ENCODE measurements around the gene NSMCE1. TPM values are rescaled to one million over a fixed set of nuclear protein-coding genes. Genes with fewer than 3 reads are reported as not detected.

NSMCE1 gene
- total and polyA plus RNA-seq, 2 of the 4 experiments (the other 2 are of a cell fraction), result 47.5 to 120 TPM

GRCh38 chr16:27232901-27233625 lies 35.5 kb downstream of the NSMCE1 start:
- no peak overlapping the region for H3K23ac ChIP-seq (ENCODE audit: low read depth, low read length)
- DNase-seq, result no peak
- no TSS peak for BruUV-seq (replicated peaks)
- peaks cover 5 to 35% of the 10 kb centered on the region in 2 experiments; a peak in 3 of 4 replicates for H3K79me1 ChIP-seq (ENCODE audit: low read depth in 1 of 2, low read length in 2 of 2)
- in situ Hi-C loops (cut with MboI; ENCODE audit: low sequenced_read_pairs), result loop anchor here (5.0 kb wide), 2 partner anchors 139 to 219 kb away; no protein-coding TSS in a partner anchor
- H2BK5ac ChIP-seq (ENCODE audit: low read depth, low read length, poor library complexity, severe bottlenecking), result no peak overlapping the region
- H3K18ac ChIP-seq (ENCODE audit: low read depth, low read length), result no peak overlapping the region
- no peak overlapping the region for H2BK15ac ChIP-seq (ENCODE audit: low read depth, low read length)
- TF ChIP-seq CHD1 (IDR thresholded peaks at IDR 0.05; ENCODE audit: low read depth, low read length) (no peak), CEBPB (IDR thresholded peaks at IDR 0.05; ENCODE audit: low read depth, low read length) (no peak), BHLHE40 (IDR thresholded peaks at IDR 0.05; ENCODE audit: low read depth, low read length) (no peak), POLR2A (IDR thresholded peaks at IDR 0.05; ENCODE audit: low read depth, low read length) (no peak), NFE2L2 (IDR thresholded peaks at IDR 0.05; ENCODE audit: low read depth, low read length) (no peak), RFX5 (IDR thresholded peaks at IDR 0.05; ENCODE audit: low read depth, low read length) (no peak), MAZ (IDR thresholded peaks at IDR 0.05; ENCODE audit: borderline replicate concordance, low read depth, low read length) (no peak), RCOR1 (IDR thresholded peaks at IDR 0.05; ENCODE audit: insufficient replicate concordance, low read length) (no peak), CTCF (conservative IDR thresholded peaks at IDR 0.05; ENCODE audit: low read depth, low read length) (no peak), USF2 (IDR thresholded peaks at IDR 0.05; ENCODE audit: low read depth, low read length) (no peak), SMC3 (IDR thresholded peaks at IDR 0.05; ENCODE audit: low read depth, low read length) (no peak), RAD21 (IDR thresholded peaks at IDR 0.05; ENCODE audit: low read length) (no peak)
- peaks cover 16% of the 10 kb centered on the region for H3K4me1 ChIP-seq (ENCODE audit: control insufficient read depth, insufficient read depth, low read length)
- intact Hi-C loops (cut with micrococcal nuclease), result no loop called here
- H3K4ac ChIP-seq (ENCODE audit: low read depth, low read length), result no peak overlapping the region; the same call in 1 of the 2 replicates
- H4K20me1 ChIP-seq (ENCODE audit: insufficient read depth, low read length), result no peaks in the 10 kb centered on the region
- H3K56ac ChIP-seq (ENCODE audit: extremely low read depth, insufficient read depth, low read length), result no peak overlapping the region
- H2AFZ ChIP-seq (replicated peaks; ENCODE audit: low read length, poor library complexity), result no peak overlapping the region
- no peak overlapping the region for H2BK20ac ChIP-seq (ENCODE audit: low read depth, low read length)
- no peak overlapping the region for H2AK9ac ChIP-seq (replicated peaks; ENCODE audit: low read depth, low read length, poor library complexity)
- H4K91ac ChIP-seq (ENCODE audit: insufficient read depth, low read depth, low read length), result no peak overlapping the region
- no peaks in the 10 kb centered on the region for H3K9me3 ChIP-seq (ENCODE audit: control insufficient read depth, insufficient read depth, low read length)
- no peak for ATAC-seq (ENCODE audit: low read depth)
- ChIA-PET POLR2A (ENCODE audit: unreplicated experiment) (no interaction called here), CTCF (interaction anchor here (0.9 kb wide), 1 partner anchor 115 kb away, joined by 3 read pairs; no protein-coding TSS in a partner anchor)
- H3K4me3 ChIP-seq (ENCODE audit: insufficient read depth, low read depth, low read length), result no peak overlapping the region
- no peak overlapping the region for H3K27ac ChIP-seq (ENCODE audit: insufficient read depth, low read length)
- no peaks in the 10 kb centered on the region for H3K27me3 ChIP-seq (ENCODE audit: control insufficient read depth, insufficient read depth, low read length)
- no peak overlapping the region for H3K4me2 ChIP-seq (ENCODE audit: low read depth, low read length)
- H4K5ac ChIP-seq (ENCODE audit: low read depth, low read length), result no peak overlapping the region
- H2BK120ac ChIP-seq (ENCODE audit: low read depth, low read length), result no peak overlapping the region
- dilution Hi-C loops (cut with HindIII; ENCODE audit: low sequenced_read_pairs, unreplicated experiment), result no loop called here
- H4K8ac ChIP-seq (ENCODE audit: low read depth in 2 of 2, low read length in 2 of 2), result no peak overlapping the region
- H3K9ac ChIP-seq (ENCODE audit: low read depth, low read length), result no peak overlapping the region
- 91% methylated on average over 7 of the region's 13 CpGs; no CpG with 5 or more reads in 1 of the 2 experiments for WGBS, 2 experiments (ENCODE audit: extremely low coverage in 2 of 2, insufficient read length in 1 of 2)
- H2AK5ac ChIP-seq (ENCODE audit: low read depth, low read length), result no peak overlapping the region; the same call in 1 of the 2 replicates
- peaks cover 29% of the 10 kb centered on the region for H3K36me3 ChIP-seq (ENCODE audit: control insufficient read depth, insufficient read depth, low read length)
- H3K9me1 ChIP-seq (ENCODE audit: insufficient read depth, low read length), result peaks cover 16% of the 10 kb centered on the region
- no peak overlapping the region for H3K14ac ChIP-seq (replicated peaks; ENCODE audit: low read depth, low read length)
